GM04504 (cell line): Measurements from ENCODE around the gene B9D2.
"Not testable (repeated sequence)": the region's sequence is repeated elsewhere in the genome, so short reads cannot be mapped to it uniquely, and the experiment has no call there.

Experiments
- DNase-seq: peaks from one replicate; pipeline ENCODE4 v3.0.0-alpha.2; 2012; ENCODE audit warnings: low read depth

B9D2 gene

DNA sequence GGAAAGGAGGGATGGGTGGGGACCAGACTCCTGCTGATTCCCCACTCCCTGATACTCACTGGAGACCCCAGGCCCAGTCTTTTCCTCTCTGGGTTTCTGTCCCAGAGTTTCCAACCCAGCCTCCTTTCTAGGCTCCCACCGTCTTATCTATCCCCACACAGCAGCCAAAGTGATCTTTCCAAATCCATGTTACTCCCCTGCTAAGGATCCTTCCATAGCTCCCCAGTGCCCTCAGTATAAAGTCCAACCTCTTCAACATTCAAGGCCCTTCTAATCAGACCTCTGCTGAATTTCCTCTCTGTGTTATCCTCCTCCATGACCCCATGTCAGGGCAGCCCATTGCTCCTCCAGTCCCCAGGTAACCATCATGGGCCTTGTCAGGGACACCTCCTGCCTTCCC, 8.9 kb downstream of the B9D2 start:
- no peak for DNase-seq

DNA sequence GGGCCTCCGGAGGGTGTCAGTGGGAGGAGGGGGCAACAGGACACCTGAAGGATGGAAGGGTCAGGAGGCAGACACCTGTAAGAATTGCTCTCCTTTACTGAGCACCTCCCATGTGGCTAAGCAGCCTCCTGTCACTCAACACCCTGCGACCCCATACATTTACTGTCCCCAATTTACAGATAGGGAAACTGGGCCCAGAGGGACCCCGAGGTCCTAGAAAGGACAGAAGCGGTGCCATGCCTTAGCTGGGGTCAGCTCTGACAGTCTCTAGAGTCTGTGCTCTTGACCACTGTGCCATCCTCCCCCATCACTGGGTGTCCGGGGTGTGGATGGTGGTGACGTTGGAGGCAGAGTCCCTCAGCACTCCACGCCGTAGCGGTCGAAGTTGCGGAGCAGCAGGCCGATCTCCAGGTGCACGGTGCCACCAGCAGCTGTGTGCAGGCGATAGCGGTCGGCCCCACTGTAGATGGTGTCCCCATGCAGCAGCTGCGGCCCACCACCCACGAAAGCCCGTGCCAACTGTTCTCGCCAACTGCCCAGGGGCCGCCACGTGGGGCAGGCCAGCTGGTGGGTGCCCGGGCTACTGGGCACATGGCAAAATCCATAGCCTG, 9.5 kb downstream of the B9D2 start:
- DNase-seq = no peak

DNA sequence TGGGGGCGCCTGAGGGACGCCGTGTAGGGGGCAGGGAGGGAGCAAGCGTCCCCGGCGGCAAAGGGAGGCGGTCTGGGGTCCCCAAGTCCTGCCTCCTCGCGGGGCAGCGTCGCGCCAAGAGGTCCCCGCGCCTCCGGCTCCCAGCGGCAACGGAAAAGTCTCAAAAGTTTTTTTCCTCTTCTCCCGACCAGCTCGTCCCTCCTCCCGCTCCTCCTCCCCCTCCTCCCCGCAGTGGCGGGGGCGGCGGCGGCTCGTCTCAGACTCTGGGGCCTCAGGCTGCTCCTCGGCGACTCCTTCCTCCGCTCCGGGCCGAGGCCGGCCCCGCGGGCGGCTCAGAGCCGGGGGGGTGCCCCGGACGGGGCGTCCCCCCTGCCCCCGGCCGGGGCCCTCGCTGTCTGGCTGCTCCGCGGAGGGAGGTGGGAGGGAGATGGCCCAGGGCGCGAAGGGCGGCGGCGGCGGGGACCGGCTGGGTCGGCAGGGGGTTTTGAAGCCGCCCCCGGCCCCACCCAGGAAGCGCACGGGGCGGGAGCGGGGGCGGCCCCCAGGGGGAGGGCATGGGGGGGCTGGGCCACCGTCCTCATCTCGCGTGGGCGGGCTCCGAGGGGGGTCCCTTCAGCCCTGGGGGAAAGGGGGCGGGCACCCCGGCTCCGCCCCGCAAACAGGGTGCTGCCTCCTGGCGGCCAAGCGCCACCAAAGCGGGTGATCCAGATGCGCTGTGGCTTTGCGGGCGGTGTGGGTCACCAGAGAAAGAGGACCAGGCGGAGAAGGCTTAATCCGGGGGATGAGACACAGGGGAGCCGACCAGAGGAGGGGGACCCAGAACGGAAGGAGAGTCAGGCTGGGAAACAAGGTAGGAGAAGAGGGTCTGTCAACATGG, 10.2 kb downstream of the B9D2 start, which contains the start of gene TGFB1:
Gene TGFB1 (minus strand): TSS at position 457 of the 877 bp plus-strand sequence. CDS start 878 bp downstream, outside the sequence.
- DNase-seq = peak; percentile 82

DNA sequence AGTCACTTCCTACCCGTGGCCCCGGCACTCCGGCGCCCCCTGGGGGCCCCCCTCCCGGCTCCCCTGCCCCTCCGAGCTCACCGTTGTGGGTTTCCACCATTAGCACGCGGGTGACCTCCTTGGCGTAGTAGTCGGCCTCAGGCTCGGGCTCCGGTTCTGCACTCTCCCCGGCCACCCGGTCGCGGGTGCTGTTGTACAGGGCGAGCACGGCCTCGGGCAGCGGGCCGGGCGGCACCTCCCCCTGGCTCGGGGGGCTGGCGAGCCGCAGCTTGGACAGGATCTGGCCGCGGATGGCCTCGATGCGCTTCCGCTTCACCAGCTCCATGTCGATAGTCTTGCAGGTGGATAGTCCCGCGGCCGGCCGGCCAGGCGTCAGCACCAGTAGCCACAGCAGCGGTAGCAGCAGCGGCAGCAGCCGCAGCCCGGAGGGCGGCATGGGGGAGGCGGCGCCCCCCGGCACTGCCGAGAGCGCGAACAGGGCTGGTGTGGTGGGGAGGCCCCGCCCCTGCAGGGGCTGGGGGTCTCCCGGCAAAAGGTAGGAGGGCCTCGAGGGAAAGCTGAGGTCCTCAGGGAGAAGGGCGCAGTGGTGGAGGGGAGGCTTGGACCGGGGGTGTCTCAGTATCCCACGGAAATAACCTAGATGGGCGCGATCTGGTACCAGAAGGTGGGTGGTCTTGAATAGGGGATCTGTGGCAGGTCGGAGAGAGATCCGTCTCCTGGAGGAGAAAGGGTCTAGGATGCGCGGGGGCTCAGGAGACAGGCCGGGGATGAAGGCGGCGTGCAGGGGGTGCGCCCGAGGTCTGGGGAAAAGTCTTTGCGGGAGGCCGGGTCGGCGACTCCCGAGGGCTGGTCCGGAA, 11.1 kb downstream of the B9D2 start:
- no peak for DNase-seq

DNA sequence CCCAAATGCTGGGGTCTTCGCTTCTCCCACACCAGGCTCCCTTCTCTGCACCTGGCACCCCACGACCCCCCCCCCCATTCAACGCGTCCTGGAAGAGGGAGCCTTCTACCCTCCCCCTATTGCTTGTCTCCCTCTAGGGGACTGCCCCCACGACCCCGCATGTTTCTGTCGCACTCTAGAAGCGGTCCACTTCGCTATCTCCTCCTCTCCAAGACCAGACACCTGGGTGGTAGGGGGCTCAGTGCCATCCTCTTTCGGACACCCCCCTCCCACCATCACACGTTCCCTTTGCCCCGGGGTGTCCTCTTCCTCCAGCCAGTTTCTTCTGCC, 11.7 kb downstream of the B9D2 start:
- DNase-seq = no peak

DNA sequence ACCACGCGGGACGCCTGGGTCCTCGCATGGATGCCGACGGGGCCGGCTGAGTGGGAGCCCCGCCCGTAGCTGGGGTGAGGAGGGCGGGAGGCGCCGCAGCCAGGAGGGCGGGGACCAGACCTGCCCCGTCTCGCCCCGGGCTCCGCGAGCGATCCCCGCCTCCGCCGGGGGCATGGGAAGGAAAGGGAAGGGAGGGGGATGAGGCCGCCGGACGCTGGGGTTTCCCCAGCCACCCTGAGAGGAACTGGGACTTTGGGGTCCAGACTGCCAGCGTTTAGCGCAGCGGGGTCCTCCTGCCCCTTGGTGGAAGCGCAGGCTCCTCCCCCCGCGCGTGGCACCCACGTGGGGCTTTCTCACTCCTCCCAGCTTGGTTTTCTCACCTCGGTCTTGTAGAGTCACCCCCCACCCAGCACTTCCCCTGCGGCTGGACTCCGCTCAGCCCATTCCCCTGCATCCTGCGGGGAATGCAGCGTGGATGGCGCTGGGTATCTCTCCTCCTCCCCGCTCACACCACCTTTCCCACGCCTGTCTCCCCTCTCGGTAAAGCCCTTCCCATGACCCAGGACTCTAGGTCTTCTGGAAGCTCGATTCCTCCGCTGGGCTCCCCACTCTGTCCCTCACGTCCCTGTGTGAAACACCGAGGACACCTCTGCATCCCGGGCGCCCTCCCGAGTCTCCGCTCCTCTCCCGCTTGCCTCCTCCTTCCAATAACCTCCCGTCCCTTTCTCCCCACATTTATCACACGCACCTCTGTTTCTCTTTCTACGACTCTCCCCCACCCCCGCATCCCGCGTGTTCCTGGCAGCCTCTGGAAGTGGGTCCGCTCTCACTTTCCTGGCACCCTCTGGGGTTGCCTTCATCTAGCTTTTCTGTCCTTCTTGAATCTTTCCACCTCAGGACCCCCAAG, 12.4 kb downstream of the B9D2 start:
- DNase-seq = no peak

DNA sequence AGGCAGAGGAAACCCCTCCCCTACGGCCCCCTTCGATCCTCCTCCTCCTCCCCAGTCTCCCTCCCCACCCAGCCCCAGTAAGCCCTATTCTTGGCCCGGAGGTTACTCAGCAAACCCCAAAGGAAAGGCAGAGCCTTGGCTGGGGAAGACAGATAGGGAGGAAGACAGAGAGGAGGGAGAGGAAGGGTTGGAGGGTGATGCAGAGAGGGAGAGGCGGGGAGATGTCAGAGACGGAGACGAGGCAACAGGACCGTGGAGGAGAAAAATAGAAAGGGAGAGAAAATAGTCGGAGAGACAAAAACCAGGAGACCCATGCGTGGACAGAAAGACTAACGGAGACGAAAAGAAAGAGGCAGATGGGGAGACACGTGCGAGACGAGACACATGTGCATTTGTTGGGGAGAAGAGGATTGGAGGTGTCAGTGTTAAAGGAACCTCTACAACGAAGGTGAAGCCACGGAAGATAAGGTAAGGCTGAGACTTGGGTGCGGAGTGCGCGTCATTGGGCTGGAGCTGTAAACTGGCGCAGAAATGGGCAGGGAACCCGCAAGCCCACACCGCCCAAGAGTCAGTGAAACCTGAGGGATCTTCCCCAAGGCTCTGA, 13.1 kb downstream of the B9D2 start:
- no peak for DNase-seq

DNA sequence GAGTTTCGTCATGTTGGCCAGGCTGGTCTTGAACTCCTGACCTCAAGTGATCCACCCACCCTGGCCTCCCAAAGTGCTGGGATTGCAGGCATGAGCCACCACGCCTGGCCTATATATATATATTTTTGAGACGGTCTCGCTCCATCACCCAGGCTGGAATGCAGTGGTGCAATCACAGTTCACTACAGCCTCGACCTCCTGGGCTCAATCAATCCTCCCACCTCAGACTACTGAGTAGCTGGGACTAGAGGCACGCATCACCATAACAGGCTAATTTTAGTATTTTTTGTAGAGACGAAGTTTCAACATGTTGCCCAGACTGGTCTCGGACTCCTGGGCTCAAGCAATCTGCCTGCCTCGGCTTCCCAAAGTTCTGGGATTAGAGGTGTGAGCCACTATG, 17.0 kb downstream of the B9D2 start:
- not testable (repeated sequence) for DNase-seq

DNA sequence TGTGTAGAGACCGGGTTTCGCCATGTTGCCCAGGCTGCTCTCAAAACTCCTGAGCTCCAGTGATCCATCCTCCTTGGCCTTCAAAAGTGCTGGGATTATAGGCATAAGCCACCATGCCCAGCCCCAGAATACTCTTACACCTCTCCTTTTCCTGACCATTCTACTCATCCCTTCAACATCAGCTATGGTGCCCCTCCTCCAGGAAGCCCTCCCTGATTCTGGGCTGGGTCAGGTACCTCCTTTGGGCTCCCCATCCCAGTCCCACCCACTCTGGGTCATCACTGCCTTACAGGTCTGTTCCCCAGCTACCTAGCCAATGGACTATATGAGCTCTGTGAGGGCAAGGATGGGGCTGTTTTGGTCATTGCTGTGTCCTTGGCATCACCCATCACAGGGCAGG, 19.8 kb downstream of the B9D2 start:
- no peak for DNase-seq

DNA sequence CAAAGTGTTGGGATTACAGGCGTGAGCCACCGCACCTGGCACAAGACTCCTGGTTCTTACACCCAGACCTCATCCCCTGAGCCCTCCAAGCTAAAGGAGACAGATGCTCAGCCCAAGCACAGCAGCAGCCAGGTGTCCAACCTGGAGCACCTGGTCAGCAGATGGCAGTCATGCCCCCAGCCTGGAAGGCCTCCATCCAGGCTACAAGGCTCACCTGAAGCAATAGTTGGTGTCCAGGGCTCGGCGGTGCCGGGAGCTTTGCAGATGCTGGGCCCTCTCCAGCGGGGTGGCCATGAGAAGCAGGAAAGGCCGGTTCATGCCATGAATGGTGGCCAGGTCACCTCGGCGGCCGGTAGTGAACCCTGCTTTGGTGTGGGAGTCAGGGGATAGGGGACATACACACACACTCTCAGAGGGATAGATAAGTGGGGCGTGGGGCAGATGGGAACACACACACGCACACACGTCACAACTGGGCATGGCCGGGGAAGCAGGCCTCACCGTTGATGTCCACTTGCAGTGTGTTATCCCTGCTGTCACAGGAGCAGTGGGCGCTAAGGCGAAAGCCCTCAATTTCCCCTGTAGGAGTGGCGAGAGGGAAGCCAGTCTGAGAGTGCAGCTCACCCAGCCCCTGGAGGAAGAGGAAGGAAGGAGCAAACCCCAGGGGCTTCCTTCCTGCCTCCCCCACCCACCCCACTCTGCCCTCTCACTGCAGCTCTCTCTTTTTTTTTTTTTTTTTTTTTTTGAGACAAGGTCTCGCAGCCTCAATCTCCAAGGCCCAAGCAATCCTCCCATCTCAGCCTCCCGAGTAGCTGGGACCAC, 22.1 kb downstream of the B9D2 start:
- DNase-seq = no peak

DNA sequence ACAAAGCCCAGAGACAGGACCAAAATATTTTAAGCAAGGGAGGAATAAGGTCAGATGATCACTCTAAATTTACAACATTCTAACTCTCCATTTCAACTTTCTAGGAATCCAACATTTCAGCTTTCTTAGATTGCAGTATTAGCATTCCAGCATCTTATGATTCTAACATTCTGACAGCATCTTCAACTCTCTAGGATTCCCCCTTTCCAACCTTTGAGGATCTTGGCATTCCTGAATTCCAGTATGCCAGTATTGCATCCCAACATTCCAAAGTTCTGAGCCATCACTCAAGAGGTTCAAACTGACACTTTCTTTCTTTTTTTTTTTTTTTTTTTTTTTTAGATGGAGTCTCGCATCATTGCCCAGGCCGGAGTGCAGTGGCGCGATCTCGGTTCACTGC, 24.0 kb downstream of the B9D2 start:
- no peak for DNase-seq

DNA sequence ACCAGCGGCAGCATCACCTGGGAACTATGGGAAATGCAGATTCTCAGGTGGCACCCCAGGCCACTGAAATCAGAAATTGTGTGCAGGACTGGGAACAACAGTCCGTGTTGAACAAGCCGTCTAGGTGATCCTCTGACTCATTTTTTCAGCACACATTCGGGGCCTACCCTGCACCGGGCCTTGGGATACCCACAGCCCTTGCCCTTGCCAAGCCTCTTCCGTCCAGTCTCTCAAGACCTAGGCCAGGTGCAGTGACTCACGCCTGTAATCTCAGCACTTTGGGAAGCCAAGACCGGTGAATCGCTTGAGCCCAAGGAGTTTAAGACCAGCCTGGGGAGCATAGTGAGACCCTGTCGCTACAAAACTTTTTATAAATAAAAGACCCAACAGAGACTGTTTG, 28.5 kb downstream of the B9D2 start:
- DNase-seq = no peak

DNA sequence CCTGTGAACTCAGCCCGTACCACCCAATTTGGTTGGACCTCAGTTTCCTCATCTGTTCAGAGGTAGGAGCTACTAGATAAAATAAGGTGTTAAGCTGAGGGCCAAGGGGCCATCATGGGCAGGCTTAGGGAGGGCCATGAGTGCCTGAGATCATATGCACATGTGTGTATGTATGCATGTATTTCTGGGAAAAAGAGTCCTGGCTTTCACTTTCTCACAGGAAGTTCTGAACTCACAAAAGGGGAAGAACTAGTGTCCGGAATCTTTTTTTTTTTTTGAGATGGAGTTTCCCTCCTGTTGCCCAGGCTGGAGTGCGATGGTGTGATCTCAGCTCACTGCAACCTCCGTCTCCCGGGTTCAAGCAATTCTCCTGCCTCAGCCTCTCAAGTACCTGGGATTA, 29.2 kb downstream of the B9D2 start:
- DNase-seq = no peak

DNA sequence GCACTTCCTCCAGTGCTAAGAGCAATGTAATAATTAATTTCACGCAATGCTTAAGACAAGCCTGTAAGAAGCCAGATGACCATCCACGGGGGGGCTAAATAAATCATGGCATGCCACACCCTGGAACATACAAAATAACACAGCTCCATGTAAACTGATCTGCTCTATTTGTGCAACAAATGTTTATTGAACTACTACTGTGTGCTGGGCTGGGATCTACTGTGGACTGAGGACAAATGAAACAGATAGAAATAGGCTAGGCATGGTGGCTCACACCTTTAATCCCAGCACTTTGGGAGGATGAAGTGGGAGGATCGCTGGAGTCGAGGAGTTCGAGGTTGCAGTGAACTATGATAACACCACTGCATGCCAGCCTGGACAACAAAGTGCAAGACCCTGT, 31.5 kb downstream of the B9D2 start:
- DNase-seq = no peak

DNA sequence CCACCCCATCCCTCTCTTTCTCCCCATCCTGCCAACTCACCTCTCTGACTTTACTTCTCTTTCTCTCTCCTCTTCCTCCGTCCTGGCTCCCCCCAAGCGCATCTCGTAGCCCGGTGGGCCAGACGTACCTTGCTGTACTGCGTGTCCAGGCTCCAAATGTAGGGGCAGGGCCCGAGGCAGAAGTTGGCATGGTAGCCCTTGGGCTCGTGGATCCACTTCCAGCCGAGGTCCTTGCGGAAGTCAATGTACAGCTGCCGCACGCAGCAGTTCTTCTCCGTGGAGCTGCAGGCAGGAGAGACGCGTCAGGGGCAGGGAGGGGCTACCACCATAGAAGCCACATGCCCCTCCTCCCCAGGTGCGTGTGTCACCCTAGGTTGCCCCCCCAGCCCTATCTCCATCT, 31.9 kb downstream of the B9D2 start:
- no peak for DNase-seq

DNA sequence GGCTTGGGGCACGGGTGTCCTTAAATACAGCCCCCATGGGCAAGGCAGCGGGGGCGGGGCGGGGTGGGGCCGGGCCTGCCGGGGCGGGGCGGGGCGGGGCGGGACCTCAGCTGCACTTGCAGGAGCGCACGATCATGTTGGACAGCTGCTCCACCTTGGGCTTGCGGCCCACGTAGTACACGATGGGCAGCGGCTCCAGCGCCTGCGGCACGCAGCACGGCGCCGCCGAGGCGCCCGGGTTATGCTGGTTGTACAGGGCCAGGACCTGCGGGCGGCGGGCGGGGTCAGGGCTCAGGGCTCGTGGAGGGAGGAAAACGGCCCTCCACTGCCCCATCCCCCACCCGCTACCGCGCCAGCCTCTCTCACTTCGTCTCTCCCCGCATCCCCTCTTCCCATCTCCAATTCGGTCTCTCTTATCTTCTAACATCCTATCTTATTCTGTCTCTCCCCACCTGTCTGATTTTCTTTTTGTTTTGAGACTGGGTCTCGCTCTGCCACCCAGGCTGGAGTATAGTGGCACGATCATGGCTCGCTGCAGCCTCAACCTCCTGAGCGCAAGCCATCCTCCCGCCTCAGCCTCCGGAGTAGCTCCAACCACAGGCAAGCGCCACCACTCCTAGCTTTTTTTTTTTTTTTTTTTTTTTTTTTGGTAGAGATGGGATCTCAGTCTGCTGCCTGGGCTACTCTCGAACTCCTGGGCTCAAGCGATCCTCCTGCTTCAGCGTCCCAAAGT, 32.8 kb downstream of the B9D2 start:
- DNase-seq = no peak

DNA sequence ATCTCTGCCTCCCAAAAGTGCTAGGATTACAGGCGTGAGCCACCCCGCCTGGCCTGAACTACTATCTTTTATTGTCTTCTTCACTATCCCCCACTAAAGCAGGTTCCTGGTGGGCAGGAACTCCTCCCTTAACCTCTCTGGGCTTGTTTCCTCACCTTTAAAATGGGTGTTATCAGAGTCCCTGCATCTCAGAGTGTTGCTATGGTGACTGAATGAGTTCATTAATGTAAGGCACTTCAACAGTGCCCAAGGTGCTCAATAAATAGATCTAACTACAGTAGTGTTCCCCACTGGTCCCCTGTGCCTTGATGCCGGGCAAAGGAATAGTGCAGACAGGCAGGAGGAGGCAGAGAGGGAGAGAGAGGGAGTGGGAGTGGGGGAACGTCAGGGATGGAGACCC, 33.5 kb downstream of the B9D2 start:
- DNase-seq = no peak

DNA sequence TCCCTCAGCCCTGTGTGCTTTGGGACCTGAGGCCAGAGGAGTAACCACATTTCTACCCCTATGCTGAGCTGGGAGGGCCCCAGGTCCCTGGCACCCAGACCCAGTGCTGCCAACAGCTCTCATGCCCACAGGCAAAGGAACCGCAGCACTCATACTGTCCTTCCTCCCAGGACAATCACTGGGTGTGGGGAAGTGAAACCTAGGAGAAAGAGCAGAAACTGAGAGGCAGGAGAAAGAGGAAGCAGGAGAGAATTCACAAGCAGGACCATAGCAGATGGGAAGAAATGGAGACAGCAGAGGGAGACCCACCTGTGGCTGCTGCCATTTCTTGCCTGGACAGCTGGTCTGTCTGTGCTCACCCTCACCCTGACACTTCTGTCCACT, 35.1 kb downstream of the B9D2 start:
- DNase-seq = no peak

DNA sequence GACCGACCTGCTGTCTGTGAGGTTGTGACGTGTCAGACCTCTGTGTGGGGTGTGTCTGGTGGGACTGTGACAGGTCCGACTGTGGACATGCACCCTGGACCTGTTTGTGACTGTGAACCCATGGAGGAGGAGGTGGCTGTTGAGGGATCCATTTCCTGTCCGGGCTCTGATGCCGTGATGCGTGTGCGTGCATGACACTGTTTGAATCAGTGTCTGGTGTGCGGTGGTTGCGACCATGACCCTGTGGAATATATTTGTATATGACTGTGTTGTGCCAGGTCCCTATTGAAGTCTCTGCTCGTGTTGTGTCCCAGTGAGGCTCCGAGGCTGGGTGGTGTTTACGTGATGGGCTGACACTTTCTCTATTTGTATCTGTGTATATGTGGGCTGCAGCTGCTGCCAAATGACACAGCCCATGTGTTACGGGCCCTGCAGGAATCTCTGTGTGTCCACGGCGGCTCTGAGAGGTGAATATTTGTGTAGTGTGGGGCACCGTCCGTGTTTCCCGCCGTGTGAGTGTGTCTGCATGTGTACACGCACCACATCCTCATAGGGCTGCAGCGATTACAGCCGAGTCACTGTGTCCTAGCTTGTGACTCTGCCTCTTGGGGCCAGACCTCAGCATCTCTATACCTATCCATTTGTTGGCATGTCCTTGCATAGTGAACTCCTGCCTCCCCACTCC, 35.6 kb downstream of the B9D2 start:
- DNase-seq = no peak
